ENCODE results near the gene CUX1. TPM values are rescaled to one million over a fixed set of nuclear protein-coding genes. Genes with fewer than 3 reads are reported as not detected.

CUX1 gene
- total and polyA plus RNA-seq, 10 of the 15 experiments (the other 5 are each of a cell fraction or from before 2014, with no cell fraction given): 6.1 to 48.6 (median 25.9) TPM

- BruUV-seq (replicated peaks): no TSS peak
- Histone ChIP-seq H3K36me3 (ENCODE audit: control insufficient read depth in 2 of 2, insufficient read depth in 2 of 2, low read length in 1 of 2) (peaks cover 0 to 3% of the 10 kb centered on the region in 2 experiments; a peak in 3 of 4 replicates), H3K9me3 (replicated peaks; ENCODE audit: control insufficient read depth, insufficient read depth, low read length) (no peaks in the 10 kb centered on the region), H3K4me2 (ENCODE audit: control insufficient read depth, insufficient read depth) (no peak overlapping the region), H3K27me3 (replicated peaks in 1 of 2; ENCODE audit: control insufficient read depth in 2 of 2, insufficient read depth in 2 of 2, low read length in 1 of 2) (no peaks in the 10 kb centered on the region), H2AFZ (ENCODE audit: control insufficient read depth, low read depth, low read length) (no peak overlapping the region), H3K79me2 (ENCODE audit: control insufficient read depth, insufficient read depth, low read length) (no peaks in the 10 kb centered on the region), H3K4me1 (ENCODE audit: control insufficient read depth, insufficient read depth, low read length) (no peaks in the 10 kb centered on the region), H3K9ac (ENCODE audit: control insufficient read depth, insufficient read depth, low read length) (no peak overlapping the region), H4K20me1 (ENCODE audit: control insufficient read depth, insufficient read depth) (no peaks in the 10 kb centered on the region; the same call in 1 of the 2 replicates), H3K27ac (ENCODE audit: control insufficient read depth, insufficient read depth) (no peak overlapping the region), H3K4me3 (no peak overlapping the region)
- WGBS (ENCODE audit: insufficient coverage, insufficient replicate concordance, low lambda C conversion rate, missing lambda C conversion rate): 88% methylated on average over 7 of the region's 7 CpGs
- FAIRE-seq: no peak
- ATAC-seq: no peak
- CTCF ChIA-PET: no interaction called here
- RAD21 ChIA-PET (ENCODE audit: unreplicated experiment): no interaction called here
- DNase-seq (ENCODE audit: low read depth, low spot score): no peak
- POLR2A ChIA-PET: interaction anchor here (0.6 kb wide), 1 partner anchor 236 kb away, joined by 3 read pairs; no protein-coding TSS in a partner anchor
- TF ChIP-seq CBX3 (IDR thresholded peaks at IDR 0.05; ENCODE audit: borderline replicate concordance, low read depth) (no peak), ESRRA (IDR thresholded peaks at IDR 0.05; ENCODE audit: low read length) (no peak), RBBP5 (conservative IDR thresholded peaks at IDR 0.05) (no peak), PAX5 (IDR thresholded peaks at IDR 0.05; ENCODE audit: borderline replicate concordance, low read depth, low read length) (no peak), CHD1 (IDR thresholded peaks at IDR 0.05; ENCODE audit: low read depth, low read length) (no peak), SMAD1 (IDR thresholded peaks at IDR 0.05; ENCODE audit: low read depth, partially characterized antibody) (no peak), GABPA (IDR thresholded peaks at IDR 0.05; ENCODE audit: low read depth) (no peak), WRNIP1 (IDR thresholded peaks at IDR 0.05; ENCODE audit: borderline replicate concordance, low read depth, low read length) (no peak), RAD21 (IDR thresholded peaks at IDR 0.05; ENCODE audit: insufficient read depth, low read depth, low read length) (no peak), NFIC (IDR thresholded peaks at IDR 0.05; ENCODE audit: low read depth, low read length) (no peak), RELB (IDR thresholded peaks at IDR 0.05; ENCODE audit: low read depth) (no peak), IRF3 (IDR thresholded peaks at IDR 0.05) (no peak), RCOR1 (conservative IDR thresholded peaks at IDR 0.05; ENCODE audit: low read depth, low read length) (no peak), E4F1 (IDR thresholded peaks at IDR 0.05; ENCODE audit: borderline replicate concordance, partially characterized antibody) (no peak)
- intact Hi-C loops (cut with micrococcal nuclease; ENCODE audit: unreplicated experiment) (no loop called here), in situ Hi-C loops (cut with MboI) (no loop called here)
- SMC1A ChIA-PET (ENCODE audit: uncharacterized antibody, unreplicated experiment): no interaction called here
These were observed 202.0 kb downstream of the CUX1 start for GRCh38 chr7:102019461-102019860.
